ENCODE data around the gene WFDC1. TPM values are rescaled to one million over a fixed set of nuclear protein-coding genes. Genes with fewer than 3 reads are reported as not detected.
A peak's percentile ranks its signal among the peaks of the same experiment; 100 is the strongest.

WFDC1 gene
- total RNA-seq, 1 donor from 2014 or later, result 0.34 TPM

- Histone ChIP-seq H3K36me3 (ENCODE audit: insufficient read depth, low read length) (no peaks in the 10 kb centered on the region), H3K27me3 (ENCODE audit: insufficient read depth, low read length) (peaks cover 33% of the 10 kb centered on the region), H3K9ac (ENCODE audit: low read length) (no peak overlapping the region), H3K4me2 (ENCODE audit: low read length) (peak overlapping the region; percentile 72), H3K4me3 (ENCODE audit: insufficient read depth, low read depth, low read length) (no peak overlapping the region), H4K20me1 (ENCODE audit: insufficient read depth, low read length) (no peaks in the 10 kb centered on the region), H2AFZ (ENCODE audit: low read depth, low read length) (no peak overlapping the region), H3K79me2 (ENCODE audit: insufficient read depth, low read length) (no peaks in the 10 kb centered on the region), H3K27ac (ENCODE audit: low read depth, low read length) (no peak overlapping the region), H3K4me1 (ENCODE audit: insufficient read depth, low read length) (peaks cover 4% of the 10 kb centered on the region), H3K9me3 (ENCODE audit: insufficient read depth, low read depth, low read length) (no peaks in the 10 kb centered on the region)
- Mint-ChIP-seq H3K4me1 (ENCODE audit: low read depth, unreplicated experiment) (peaks cover 12% of the 10 kb centered on the region), H3K9me3 (ENCODE audit: unreplicated experiment) (no peaks in the 10 kb centered on the region), H3K27ac (ENCODE audit: unreplicated experiment) (no peak overlapping the region), H3K36me3 (ENCODE audit: low read depth, unreplicated experiment) (no peaks in the 10 kb centered on the region), H3K4me3 (ENCODE audit: unreplicated experiment) (no peak overlapping the region), H3K27me3 (ENCODE audit: low read depth, unreplicated experiment) (peaks cover 48% of the 10 kb centered on the region)
- FAIRE-seq, result no peak
- no peak for TF ChIP-seq EZH2 (IDR thresholded peaks at IDR 0.05; ENCODE audit: insufficient read depth, low read length)
- no peak for TF ChIP-seq CTCF (IDR thresholded peaks at IDR 0.05; ENCODE audit: insufficient read depth, low read depth, low read length)
- no peak for DNase-seq (ENCODE audit: low read depth)
Observed at GRCh38 chr16:84295203-84295860, 654 bp downstream of the WFDC1 start.

DNA sequence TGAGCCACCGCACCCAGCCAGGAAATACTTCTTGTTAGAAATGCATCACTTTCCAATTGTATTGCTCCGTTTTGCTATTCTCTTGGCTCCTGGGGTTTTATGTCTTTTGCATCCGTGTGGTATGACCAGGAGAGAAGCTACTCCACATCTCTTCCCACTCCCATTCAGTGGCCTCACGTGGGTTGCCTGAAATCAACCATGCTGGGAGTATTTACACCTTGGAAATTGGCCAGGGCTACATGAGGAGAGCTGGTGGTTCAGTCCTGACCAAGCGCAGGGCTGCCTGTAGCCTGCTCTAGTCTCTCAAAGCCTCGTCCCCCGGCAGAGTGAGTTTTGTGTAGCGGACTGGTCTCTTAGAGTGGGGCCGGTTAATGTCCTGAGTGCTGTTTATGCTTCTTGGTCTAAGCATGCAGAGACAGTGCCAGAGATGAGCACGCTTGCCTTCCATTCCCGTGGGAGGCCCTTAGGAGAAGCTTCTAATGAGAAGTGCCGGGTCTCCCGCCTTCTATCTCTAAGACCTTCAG lies 3.8 kb downstream of the WFDC1 start:
- H3K27me3 ChIP-seq (ENCODE audit: insufficient read depth, low read length), result peaks cover 48% of the 10 kb centered on the region
- Mint-ChIP-seq H3K4me1 (ENCODE audit: low read depth, unreplicated experiment) (peaks cover 16% of the 10 kb centered on the region), H3K4me3 (ENCODE audit: unreplicated experiment) (no peak overlapping the region), H3K36me3 (ENCODE audit: low read depth, unreplicated experiment) (no peaks in the 10 kb centered on the region), H3K27me3 (ENCODE audit: low read depth, unreplicated experiment) (peaks cover 63% of the 10 kb centered on the region), H3K27ac (ENCODE audit: unreplicated experiment) (no peak overlapping the region), H3K9me3 (ENCODE audit: unreplicated experiment) (no peaks in the 10 kb centered on the region)
- no peak for TF ChIP-seq EZH2 (IDR thresholded peaks at IDR 0.05; ENCODE audit: insufficient read depth, low read length)
- no peak overlapping the region for H2AFZ ChIP-seq (ENCODE audit: low read depth, low read length)
- H3K4me2 ChIP-seq (ENCODE audit: low read length), result no peak overlapping the region
- FAIRE-seq (no peak), DNase-seq (ENCODE audit: low read depth) (no peak)
- H3K36me3 ChIP-seq (ENCODE audit: insufficient read depth, low read length), result no peaks in the 10 kb centered on the region
- H3K27ac ChIP-seq (ENCODE audit: low read depth, low read length), result no peak overlapping the region
- no peaks in the 10 kb centered on the region for H4K20me1 ChIP-seq (ENCODE audit: insufficient read depth, low read length)
- H3K9ac ChIP-seq (ENCODE audit: low read length), result no peak overlapping the region
- H3K79me2 ChIP-seq (ENCODE audit: insufficient read depth, low read length), result no peaks in the 10 kb centered on the region
- H3K4me3 ChIP-seq (ENCODE audit: insufficient read depth, low read depth, low read length), result no peak overlapping the region
- peaks cover 4% of the 10 kb centered on the region for H3K4me1 ChIP-seq (ENCODE audit: insufficient read depth, low read length)
- no peaks in the 10 kb centered on the region for H3K9me3 ChIP-seq (ENCODE audit: insufficient read depth, low read depth, low read length)

- H3K4me1 Mint-ChIP-seq (ENCODE audit: low read depth, unreplicated experiment), result peaks cover 15% of the 10 kb centered on the region
- no peak overlapping the region for H2AFZ ChIP-seq (ENCODE audit: low read depth, low read length)
- H3K9me3 Mint-ChIP-seq (ENCODE audit: unreplicated experiment), result no peaks in the 10 kb centered on the region
- no peak overlapping the region for H3K9ac ChIP-seq (ENCODE audit: low read length)
- no peak overlapping the region for H3K4me2 ChIP-seq (ENCODE audit: low read length)
- no peak for TF ChIP-seq CTCF (IDR thresholded peaks at IDR 0.05; ENCODE audit: insufficient read depth, low read depth, low read length)
- no peak for TF ChIP-seq EZH2 (IDR thresholded peaks at IDR 0.05; ENCODE audit: insufficient read depth, low read length)
- peaks cover 4% of the 10 kb centered on the region for H3K4me1 ChIP-seq (ENCODE audit: insufficient read depth, low read length)
- no peaks in the 10 kb centered on the region for H3K36me3 ChIP-seq (ENCODE audit: insufficient read depth, low read length)
- H3K4me3 ChIP-seq (ENCODE audit: insufficient read depth, low read depth, low read length), result no peak overlapping the region
- H4K20me1 ChIP-seq (ENCODE audit: insufficient read depth, low read length), result no peaks in the 10 kb centered on the region
- no peaks in the 10 kb centered on the region for H3K79me2 ChIP-seq (ENCODE audit: insufficient read depth, low read length)
- H3K9me3 ChIP-seq (ENCODE audit: insufficient read depth, low read depth, low read length), result no peaks in the 10 kb centered on the region
- no peaks in the 10 kb centered on the region for H3K36me3 Mint-ChIP-seq (ENCODE audit: low read depth, unreplicated experiment)
- H3K4me3 Mint-ChIP-seq (ENCODE audit: unreplicated experiment), result no peak overlapping the region
- H3K27ac ChIP-seq (ENCODE audit: low read depth, low read length), result no peak overlapping the region
- DNase-seq (ENCODE audit: low read depth) (no peak), FAIRE-seq (no peak)
- peaks cover 49% of the 10 kb centered on the region for H3K27me3 ChIP-seq (ENCODE audit: insufficient read depth, low read length)
- H3K27me3 Mint-ChIP-seq (ENCODE audit: low read depth, unreplicated experiment), result peaks cover 60% of the 10 kb centered on the region
- H3K27ac Mint-ChIP-seq (ENCODE audit: unreplicated experiment), result no peak overlapping the region
Observed at GRCh38 chr16:84299734-84300440, 5.2 kb downstream of the WFDC1 start.

Measured in astrocyte (in vitro differentiated cells and primary cell).